Activated T-cell treated with anti-CD3 and anti-CD28 coated beads for 48 hours (primary cell): Measurements from ENCODE around the gene DYRK4.

ENCODE experiments used
- DNase-seq: peaks from one replicate; pipeline ENCODE4 v3.0.0-alpha.2; 2020; ENCODE audit warnings: low read depth

Gene DYRK4

GRCh38 chr12:4563336-4563735 lies 1.3 kb downstream of the DYRK4 start:
- no peak for DNase-seq

- DNase-seq: no peak
Observed at GRCh38 chr12:4564818-4565217, 2.8 kb downstream of the DYRK4 start.

- DNase-seq: no peak
Observed at GRCh38 chr12:4566474-4566873, 4.5 kb downstream of the DYRK4 start.

GRCh38 chr12:4567073-4567881 lies 5.3 kb downstream of the DYRK4 start:
- DNase-seq: no peak

GRCh38 chr12:4569261-4569660 lies 7.3 kb downstream of the DYRK4 start:
- DNase-seq: no peak

GRCh38 chr12:4572680-4573079 lies 10.7 kb downstream of the DYRK4 start:
- no peak for DNase-seq

- DNase-seq: no peak
Observed at GRCh38 chr12:4579305-4580102, 17.5 kb downstream of the DYRK4 start.

- no peak for DNase-seq
Observed at GRCh38 chr12:4580281-4580688, 18.3 kb downstream of the DYRK4 start.

- no peak for DNase-seq
Observed at GRCh38 chr12:4584281-4584680, 22.3 kb downstream of the DYRK4 start.

GRCh38 chr12:4584896-4585295 lies 22.9 kb downstream of the DYRK4 start:
- no peak for DNase-seq

- no peak for DNase-seq
Observed at GRCh38 chr12:4586500-4586899, 24.5 kb downstream of the DYRK4 start.

GRCh38 chr12:4587108-4587507 lies 25.1 kb downstream of the DYRK4 start:
- no peak for DNase-seq

GRCh38 chr12:4588916-4589315 lies 26.9 kb downstream of the DYRK4 start:
- no peak for DNase-seq

- no peak for DNase-seq
Observed at GRCh38 chr12:4589941-4590340, 27.9 kb downstream of the DYRK4 start.

GRCh38 chr12:4591180-4591687 lies 29.2 kb downstream of the DYRK4 start:
- no peak for DNase-seq

GRCh38 chr12:4595881-4596280 lies 33.9 kb downstream of the DYRK4 start:
- DNase-seq: no peak

GRCh38 chr12:4603421-4603820 lies 41.4 kb downstream of the DYRK4 start:
- no peak for DNase-seq

- DNase-seq: no peak
Observed at GRCh38 chr12:4603946-4604345, 41.9 kb downstream of the DYRK4 start.

- peak; percentile 68 for DNase-seq
Observed at GRCh38 chr12:4604684-4605193, 42.7 kb downstream of the DYRK4 start.

- DNase-seq: no peak
Observed at GRCh38 chr12:4607056-4607455, 45.0 kb downstream of the DYRK4 start.

- DNase-seq: no peak
Observed at GRCh38 chr12:4609071-4609470, 47.1 kb downstream of the DYRK4 start.

- no peak for DNase-seq
Observed at GRCh38 chr12:4610481-4610880, 48.5 kb downstream of the DYRK4 start.

- no peak for DNase-seq
Observed at GRCh38 chr12:4615667-4616066, 53.7 kb downstream of the DYRK4 start.
